ENCODE results near the gene PDCD1LG2.
"Not testable (repeated sequence)": the region's sequence is repeated elsewhere in the genome, so short reads cannot be mapped to it uniquely, and the experiment has no call there.

Gene PDCD1LG2

DNA sequence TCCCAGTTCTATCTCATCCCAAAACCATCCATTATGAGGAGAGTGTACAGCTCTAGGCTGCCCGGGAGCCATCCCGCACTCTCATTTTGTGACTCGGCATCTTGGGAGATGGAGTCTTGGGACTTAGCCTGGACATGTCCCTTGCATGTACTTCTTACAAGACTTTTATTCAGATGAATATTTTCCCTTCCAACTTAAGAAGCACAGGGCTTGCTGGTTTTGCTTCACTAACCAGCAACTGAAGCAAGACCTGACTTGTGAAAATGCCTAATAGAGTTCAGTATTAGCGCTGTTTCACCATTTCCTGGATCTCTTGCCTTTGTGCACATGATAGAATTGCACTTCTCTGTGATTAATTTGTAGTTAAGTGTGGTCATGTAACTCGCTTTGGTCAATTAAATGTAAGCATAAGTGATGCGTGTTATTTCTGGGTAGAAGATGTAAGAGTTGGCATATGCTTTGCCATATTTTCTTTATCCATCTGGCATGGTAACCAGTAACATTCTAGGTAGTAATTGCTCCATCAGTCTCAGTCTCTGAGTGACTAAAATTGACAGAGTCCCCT, 55.8 kb downstream of the PDCD1LG2 start:
- DNase-seq: no peak

DNA sequence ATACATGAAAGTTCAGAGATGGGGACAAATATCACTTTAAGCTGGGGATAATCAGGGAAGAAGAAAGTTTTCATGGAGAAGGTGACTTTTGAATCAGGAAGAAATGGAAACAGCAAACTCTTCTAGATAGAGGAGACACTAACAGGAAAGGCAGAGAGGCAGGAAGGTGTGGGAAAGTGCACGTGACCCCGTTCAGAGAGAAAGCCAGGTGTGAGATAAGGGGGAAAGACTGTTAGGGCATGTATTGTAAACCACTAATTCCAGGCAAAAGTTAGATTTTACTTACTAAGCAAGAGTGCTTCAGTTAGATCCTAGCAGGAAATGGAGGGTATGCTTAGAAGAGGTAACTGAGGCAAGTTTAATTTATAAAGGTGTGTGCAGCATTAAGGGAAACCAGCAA, 58.5 kb downstream of the PDCD1LG2 start:
- no peak for DNase-seq

DNA sequence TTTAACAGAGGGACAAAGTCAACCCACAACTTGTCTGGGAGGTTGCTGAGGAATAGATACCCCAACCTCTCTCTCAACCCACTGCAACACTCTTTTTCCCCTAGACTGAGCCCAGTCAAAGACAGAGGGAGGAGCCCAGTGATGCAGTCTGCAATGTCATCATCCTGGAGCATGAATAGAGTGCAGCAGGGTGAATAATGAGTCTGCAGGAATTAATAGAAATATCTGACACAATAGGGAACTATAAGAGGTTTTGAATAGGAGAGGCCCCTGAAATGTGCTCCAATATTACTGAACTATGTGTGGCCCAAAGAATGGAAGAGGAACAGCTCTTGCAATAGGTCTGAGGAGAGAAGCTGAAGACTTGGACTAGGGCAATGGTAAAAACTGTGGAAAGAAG, 59.1 kb downstream of the PDCD1LG2 start:
- DNase-seq: peak; percentile 18

DNA sequence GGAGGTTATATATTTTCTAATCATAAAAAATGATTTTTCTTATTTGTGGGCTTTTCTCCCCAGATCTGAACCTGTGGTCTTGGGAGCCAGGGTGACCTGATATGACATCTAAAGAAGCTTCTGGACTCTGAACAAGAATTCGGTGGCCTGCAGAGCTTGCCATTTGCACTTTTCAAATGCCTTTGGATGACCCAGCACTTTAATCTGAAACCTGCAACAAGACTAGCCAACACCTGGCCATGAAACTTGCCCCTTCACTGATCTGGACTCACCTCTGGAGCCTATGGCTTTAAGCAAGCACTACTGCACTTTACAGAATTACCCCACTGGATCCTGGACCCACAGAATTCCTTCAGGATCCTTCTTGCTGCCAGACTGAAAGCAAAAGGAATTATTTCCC, 59.6 kb downstream of the PDCD1LG2 start:
- DNase-seq: no peak

DNA sequence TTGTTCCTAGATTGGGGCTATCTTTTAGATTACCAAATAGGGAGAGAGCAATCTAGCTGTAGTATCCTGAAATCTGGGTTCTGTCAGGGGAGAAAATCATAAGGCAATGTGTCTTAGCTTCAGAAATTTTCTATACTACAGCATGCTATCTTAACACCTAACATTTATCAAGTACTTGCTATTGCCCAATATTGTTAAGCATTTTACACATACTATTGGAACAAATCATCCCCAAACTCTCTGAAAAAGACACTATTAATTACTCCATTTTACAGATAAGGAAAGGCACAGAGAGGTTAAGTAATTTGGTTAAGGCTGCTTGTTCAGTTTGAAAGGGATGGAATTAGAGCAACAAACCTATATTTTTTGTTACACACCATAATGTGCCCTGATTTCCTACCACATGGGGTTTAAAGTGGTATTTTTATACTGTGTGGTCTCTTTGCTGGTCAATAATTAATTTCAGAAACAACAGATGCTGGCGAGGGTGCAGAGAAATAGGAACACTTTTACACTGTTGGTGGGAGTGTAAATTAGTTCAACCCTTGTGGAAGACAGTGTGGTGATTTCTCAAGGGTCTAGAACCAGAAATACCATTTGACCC, 61.4 kb downstream of the PDCD1LG2 start:
- no peak for DNase-seq

DNA sequence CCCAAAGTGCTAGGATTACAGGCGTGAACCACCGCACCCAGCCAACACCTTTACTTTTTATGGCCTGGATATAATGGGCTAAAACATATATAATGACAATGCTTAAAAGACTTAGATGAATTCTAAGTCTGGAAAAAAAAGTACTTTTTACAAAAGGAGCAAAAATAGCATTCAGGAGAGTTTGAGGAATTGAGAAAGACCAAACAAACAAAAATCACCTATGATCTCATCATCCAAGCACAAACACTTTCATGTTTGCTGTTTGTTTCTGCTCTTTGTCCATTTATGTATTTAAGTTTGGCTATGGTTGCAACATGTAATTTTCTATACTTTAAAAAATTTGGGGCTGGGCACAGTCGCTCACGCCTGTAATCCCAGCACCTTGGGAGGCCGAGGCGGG, 63.8 kb downstream of the PDCD1LG2 start:
- no peak for DNase-seq

GRCh38 chr9:5575000-5575399, 64.7 kb downstream of the PDCD1LG2 start:
- DNase-seq: no peak

- DNase-seq: no peak
These were observed 66.9 kb downstream of the PDCD1LG2 start for GRCh38 chr9:5577225-5577624.

DNA sequence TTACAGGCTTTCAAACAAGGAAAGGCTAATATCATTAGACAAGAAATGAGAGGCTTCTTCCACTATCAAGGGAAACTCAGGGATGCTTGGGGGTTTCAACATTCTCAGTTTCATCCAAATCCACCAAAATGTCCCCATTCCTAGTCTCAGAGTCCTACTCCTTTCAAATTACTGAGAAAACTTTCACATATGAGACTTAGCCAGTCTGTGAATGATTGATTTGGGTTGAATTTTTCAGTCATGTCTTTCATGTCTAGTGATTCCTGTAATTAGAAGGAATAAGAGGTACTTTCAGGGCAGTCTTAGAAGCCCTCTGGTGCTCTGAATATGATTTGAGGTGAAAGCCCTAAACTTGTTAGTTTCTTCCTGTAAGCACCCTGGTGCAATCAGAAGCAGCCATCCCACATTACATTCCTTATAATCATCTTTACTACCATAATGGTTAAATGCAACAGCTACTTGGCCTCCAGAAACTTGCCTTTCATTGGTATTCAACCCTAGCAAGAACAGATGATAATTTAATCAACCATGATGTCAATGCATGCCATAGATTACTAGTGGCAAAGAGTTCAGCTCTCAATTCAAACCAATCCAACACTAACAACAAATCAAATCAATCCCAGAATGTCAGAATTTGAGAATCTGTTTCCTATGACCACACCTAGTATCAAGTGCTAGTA, 67.8 kb downstream of the PDCD1LG2 start:
- peak; percentile 53 for DNase-seq

- DNase-seq: no peak
These were observed 68.4 kb downstream of the PDCD1LG2 start for GRCh38 chr9:5578698-5579085.

DNA sequence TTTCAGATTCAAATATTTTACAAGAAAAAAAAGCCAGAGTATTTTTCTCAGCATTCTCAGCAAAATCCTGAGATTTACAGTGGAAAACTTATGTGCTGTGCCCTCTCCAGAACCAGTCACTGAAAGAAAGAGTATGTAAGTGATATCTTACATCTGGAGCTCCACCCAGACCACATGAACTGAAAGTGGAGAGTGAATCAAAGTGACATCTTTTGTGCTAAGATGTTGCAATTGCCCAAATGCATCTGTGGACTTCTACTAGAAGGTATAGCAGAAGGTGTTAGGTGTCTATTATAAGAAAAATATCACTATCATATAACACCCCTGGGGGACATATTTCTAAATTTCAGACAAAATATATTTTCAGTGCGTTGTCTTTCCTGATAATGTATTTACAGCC, 69.5 kb downstream of the PDCD1LG2 start:
- no peak for DNase-seq

DNA sequence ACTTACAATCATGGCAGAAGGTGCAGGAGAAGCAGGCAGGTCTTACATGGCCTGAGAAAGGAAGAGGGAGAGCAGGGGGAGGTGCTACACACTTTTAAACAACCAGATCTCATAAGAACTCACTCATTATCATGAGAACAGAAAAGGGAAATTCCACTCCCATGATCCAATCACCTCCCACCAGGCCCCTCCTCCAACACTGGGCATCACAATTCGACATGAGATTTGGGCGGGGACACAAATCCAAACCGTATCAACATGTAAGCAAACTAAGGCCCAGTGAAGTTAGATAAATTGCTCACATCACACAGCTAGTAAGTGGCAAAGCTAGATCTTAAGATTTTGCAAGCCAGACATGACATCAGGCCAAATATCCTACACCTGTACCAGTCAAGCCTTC, 70.3 kb downstream of the PDCD1LG2 start:
- DNase-seq: no peak

- DNase-seq: not testable (repeated sequence)
These were observed 71.4 kb downstream of the PDCD1LG2 start for GRCh38 chr9:5581706-5582105.

DNA sequence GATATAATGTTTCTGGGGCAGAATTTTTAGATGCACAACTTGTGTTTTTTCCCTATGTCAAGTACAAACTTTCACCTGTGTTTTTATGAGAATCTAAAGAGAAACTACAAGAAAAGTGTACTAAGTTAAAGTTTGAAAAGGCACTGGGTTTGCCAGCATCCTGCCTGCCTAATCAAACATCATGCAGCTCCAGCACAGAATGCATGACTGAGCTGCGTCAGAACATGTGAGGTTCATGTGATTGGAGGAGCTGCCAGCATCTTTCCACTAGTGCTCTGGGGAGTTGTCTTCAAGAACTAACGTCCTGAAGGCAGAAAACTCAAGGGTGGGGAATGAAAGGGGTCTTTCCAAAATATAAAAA, 72.5 kb downstream of the PDCD1LG2 start:
- DNase-seq: peak; percentile 76

DNA sequence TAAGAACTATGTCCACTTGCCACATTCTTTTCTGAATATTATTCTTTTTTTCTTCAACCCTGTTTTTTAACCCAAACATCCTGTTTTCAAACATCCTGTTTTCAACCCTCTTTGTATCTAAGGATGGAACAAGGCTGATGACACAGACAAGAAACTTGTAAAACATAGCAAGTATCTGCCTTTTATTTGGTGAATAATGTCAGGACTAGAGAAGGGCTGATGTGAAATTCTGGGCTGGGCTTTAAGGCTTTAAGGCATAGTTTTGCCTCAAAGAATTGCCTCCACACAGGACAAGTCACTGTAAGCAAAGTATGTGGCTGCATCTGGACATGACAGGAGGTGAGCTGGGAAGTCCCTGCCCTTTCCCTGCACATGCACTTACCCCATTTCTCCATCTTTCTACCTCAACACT, 76.1 kb downstream of the PDCD1LG2 start:
- DNase-seq: peak; percentile 80

DNA sequence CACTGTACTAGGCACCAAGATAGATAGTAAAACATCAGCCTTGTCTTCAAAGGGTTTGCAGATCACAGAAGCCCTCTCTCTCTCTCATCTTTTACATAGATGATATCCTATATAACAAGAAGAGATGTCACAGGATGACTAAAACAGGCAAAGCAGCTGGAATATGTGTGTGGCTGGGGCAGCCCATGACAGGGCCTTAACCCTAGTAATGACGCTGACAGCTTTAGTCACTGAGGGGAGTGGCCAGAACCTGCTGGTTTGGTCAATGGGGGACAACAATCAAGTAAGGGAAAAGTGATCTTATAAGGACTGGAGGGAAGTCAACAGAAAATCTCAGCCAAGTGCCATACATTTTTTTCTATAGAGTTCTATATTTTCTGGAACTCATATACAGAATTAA, 76.7 kb downstream of the PDCD1LG2 start:
- peak; percentile 81 for DNase-seq

- DNase-seq: no peak
These were observed 81.9 kb downstream of the PDCD1LG2 start for GRCh38 chr9:5592231-5592630.

DNA sequence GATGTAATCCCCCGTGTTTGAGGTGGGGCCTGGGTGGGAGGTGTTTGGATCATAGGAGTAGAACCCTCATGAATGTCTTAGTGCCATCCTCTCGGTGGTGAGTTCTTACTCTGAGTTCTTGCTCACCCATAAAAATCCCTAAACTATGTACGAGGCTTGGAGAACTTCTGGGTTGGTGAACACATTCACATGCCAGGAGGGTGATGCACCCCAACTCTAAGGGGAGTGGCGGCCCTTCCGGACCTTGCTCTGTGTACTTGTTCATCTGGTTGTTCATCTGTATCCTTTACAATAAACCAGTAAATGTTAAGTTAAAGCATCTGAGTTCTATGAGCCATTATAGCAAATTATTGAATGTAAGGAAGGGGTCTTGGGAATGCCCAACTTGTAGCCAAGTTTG, 82.6 kb downstream of the PDCD1LG2 start:
- no peak for DNase-seq

GRCh38 chr9:5593904-5594303, 83.6 kb downstream of the PDCD1LG2 start:
- no peak for DNase-seq

DNA sequence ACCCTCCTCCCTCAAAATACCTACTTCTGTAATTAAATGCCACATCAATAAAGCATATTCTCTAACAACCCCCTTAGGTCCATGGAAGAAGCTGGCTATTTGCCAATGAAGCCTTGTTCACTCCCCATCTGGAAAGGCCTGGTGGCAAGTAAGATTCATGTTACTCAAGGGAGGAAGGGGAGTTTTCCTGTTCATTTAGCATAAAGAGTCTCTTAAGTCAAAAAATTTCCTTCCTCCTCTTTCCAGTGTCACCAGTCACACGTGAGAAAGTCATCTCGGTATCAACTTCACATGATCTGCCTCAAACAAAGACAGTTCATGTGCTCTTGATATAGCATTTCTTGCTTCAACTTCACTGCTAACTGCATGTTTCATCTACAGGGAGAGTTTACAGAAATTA, 85.8 kb downstream of the PDCD1LG2 start:
- DNase-seq: no peak

DNA sequence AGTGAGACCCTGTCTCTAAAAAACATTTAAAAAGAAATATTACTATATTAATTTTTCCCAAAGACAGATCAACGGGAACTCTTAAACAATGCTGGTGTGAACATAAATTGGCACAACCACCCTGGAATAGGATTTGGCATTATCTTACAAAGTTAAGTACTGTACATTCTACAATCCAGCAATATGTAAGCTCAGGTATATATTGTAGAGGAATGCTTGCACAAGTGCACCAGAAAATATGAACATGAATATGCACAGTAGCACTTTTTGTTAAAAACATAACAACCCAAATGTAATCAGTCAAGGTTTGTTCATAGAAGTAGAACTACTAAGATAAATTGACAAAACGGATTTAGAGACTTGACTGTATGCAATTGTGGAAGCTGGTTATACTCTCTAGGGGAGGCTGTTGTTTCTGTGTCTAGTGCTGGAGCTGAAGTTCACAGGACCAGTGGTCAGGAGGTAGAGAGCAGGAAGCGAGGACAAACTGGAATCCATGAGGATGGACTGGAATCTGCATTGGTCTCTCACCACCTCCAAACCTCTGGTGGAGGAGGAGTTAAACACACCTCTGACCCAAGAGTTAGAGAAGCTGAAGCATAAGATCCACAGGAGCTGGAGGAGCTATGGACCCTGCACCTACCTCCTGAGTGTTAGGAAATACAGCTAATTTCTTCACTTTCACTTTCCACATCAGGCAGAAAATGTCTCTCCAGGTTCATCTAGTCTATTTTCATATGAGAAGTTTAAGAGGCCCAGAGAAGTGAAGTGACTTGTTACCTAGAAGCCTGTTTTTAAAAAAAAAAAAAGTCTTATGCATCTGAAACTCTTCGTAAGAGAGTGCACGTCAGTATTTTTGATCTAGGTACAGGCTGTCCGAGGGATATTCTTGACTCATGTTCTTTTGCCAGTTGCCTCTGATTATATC, 98.2 kb downstream of the PDCD1LG2 start:
- no peak for DNase-seq

- no peak for DNase-seq
These were observed 98.9 kb downstream of the PDCD1LG2 start for GRCh38 chr9:5609226-5609596.

DNA sequence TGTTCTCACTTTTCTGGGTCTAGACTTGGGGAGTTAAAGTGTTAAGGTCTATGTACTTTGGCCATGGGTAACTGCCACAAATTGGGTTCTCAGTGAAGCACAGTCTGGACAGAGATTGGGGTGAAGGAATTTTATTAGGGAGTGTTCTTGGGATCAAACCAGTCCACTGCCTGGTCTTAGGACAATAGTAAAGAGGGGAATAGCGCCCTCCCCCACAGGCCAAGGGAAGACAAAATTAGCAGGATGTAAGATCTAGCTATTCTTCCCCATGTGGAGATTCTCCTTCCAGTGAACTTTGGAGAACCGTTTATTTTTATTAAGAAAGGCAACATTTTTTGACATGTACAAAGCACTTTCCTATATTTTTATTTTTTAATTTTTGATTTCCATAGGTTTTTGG, 100.2 kb downstream of the PDCD1LG2 start:
- no peak for DNase-seq
